ENCODE results near the gene CEACAM8. TPM values are rescaled to one million over a fixed set of nuclear protein-coding genes. Genes with fewer than 3 reads are reported as not detected.

The CEACAM8 gene
- total RNA-seq, 1 donor from 2014 or later, result not detected

GRCh38 chr19:42532891-42533290 is 61.8 kb downstream of the CEACAM8 start:
- H3K4me3 Mint-ChIP-seq (ENCODE audit: unreplicated experiment), result no peak overlapping the region
- H3K9me3 Mint-ChIP-seq (ENCODE audit: unreplicated experiment), result peaks cover 1% of the 10 kb centered on the region
- H3K9me3 ChIP-seq (ENCODE audit: insufficient read depth, low read depth, low read length), result no peaks in the 10 kb centered on the region
- no peak overlapping the region for H3K9ac ChIP-seq (ENCODE audit: low read length)
- FAIRE-seq, result no peak
- no peak overlapping the region for H3K4me2 ChIP-seq (ENCODE audit: low read length)
- no peaks in the 10 kb centered on the region for H3K27me3 ChIP-seq (ENCODE audit: insufficient read depth, low read length)
- no peak overlapping the region for H3K27ac Mint-ChIP-seq (ENCODE audit: unreplicated experiment)
- no peaks in the 10 kb centered on the region for H4K20me1 ChIP-seq (ENCODE audit: insufficient read depth, low read length)
- no peaks in the 10 kb centered on the region for H3K79me2 ChIP-seq (ENCODE audit: insufficient read depth, low read length)
- no peak overlapping the region for H3K4me3 ChIP-seq (ENCODE audit: insufficient read depth, low read depth, low read length)
- H3K36me3 ChIP-seq (ENCODE audit: insufficient read depth, low read length), result no peaks in the 10 kb centered on the region
- no peaks in the 10 kb centered on the region for H3K4me1 ChIP-seq (ENCODE audit: insufficient read depth, low read length)
- TF ChIP-seq EZH2 (IDR thresholded peaks at IDR 0.05; ENCODE audit: insufficient read depth, low read length) (no peak), CTCF (IDR thresholded peaks at IDR 0.05; ENCODE audit: insufficient read depth, low read depth, low read length) (no peak)
- peaks cover 2% of the 10 kb centered on the region for H3K36me3 Mint-ChIP-seq (ENCODE audit: low read depth, unreplicated experiment)
- no peak for DNase-seq (ENCODE audit: low read depth)
- peaks cover 5% of the 10 kb centered on the region for H3K4me1 Mint-ChIP-seq (ENCODE audit: low read depth, unreplicated experiment)
- no peak overlapping the region for H3K27ac ChIP-seq (ENCODE audit: low read depth, low read length)
- peaks cover 17% of the 10 kb centered on the region for H3K27me3 Mint-ChIP-seq (ENCODE audit: low read depth, unreplicated experiment)
- H2AFZ ChIP-seq (ENCODE audit: low read depth, low read length), result no peak overlapping the region

- H3K27ac ChIP-seq (ENCODE audit: low read depth, low read length), result no peak overlapping the region
- H3K9me3 ChIP-seq (ENCODE audit: insufficient read depth, low read depth, low read length), result no peaks in the 10 kb centered on the region
- no peak overlapping the region for H3K4me3 ChIP-seq (ENCODE audit: insufficient read depth, low read depth, low read length)
- peaks cover 5% of the 10 kb centered on the region for H3K4me1 Mint-ChIP-seq (ENCODE audit: low read depth, unreplicated experiment)
- no peaks in the 10 kb centered on the region for H3K27me3 ChIP-seq (ENCODE audit: insufficient read depth, low read length)
- H3K79me2 ChIP-seq (ENCODE audit: insufficient read depth, low read length), result no peaks in the 10 kb centered on the region
- peaks cover 2% of the 10 kb centered on the region for H3K9me3 Mint-ChIP-seq (ENCODE audit: unreplicated experiment)
- DNase-seq (ENCODE audit: low read depth), result no peak
- peaks cover 2% of the 10 kb centered on the region for H3K36me3 Mint-ChIP-seq (ENCODE audit: low read depth, unreplicated experiment)
- no peak overlapping the region for H3K27ac Mint-ChIP-seq (ENCODE audit: unreplicated experiment)
- no peak for TF ChIP-seq CTCF (IDR thresholded peaks at IDR 0.05; ENCODE audit: insufficient read depth, low read depth, low read length)
- TF ChIP-seq EZH2 (IDR thresholded peaks at IDR 0.05; ENCODE audit: insufficient read depth, low read length), result no peak
- H2AFZ ChIP-seq (ENCODE audit: low read depth, low read length), result no peak overlapping the region
- peaks cover 30% of the 10 kb centered on the region for H3K27me3 Mint-ChIP-seq (ENCODE audit: low read depth, unreplicated experiment)
- FAIRE-seq, result no peak
- H3K4me2 ChIP-seq (ENCODE audit: low read length), result no peak overlapping the region
- H3K9ac ChIP-seq (ENCODE audit: low read length), result no peak overlapping the region
- H3K4me3 Mint-ChIP-seq (ENCODE audit: unreplicated experiment), result no peak overlapping the region
- H3K36me3 ChIP-seq (ENCODE audit: insufficient read depth, low read length), result no peaks in the 10 kb centered on the region
- H4K20me1 ChIP-seq (ENCODE audit: insufficient read depth, low read length), result no peaks in the 10 kb centered on the region
- no peaks in the 10 kb centered on the region for H3K4me1 ChIP-seq (ENCODE audit: insufficient read depth, low read length)
Observed at GRCh38 chr19:42531313-42531712, 63.4 kb downstream of the CEACAM8 start.

Other genes with a start within 250 kb of the CEACAM8 start
- 0.61 and 2.5 TPM in 2 replicates for gene CNFN, start 204.6 kb downstream of the CEACAM8 start, total RNA-seq
- gene LIPE, start 167.5 kb downstream of the CEACAM8 start, total RNA-seq, result 1.3 and 2.0 TPM in 2 replicates
- gene CXCL17, start 152.0 kb downstream of the CEACAM8 start, total RNA-seq, result not detected in 2 replicates
- gene CEACAM1, start 66.4 kb downstream of the CEACAM8 start, total RNA-seq, result 1.1 and 1.7 TPM in 2 replicates
- gene PSG3, start 145.6 kb upstream of the CEACAM8 start, total RNA-seq, result 0.34 and 0.48 TPM in 2 replicates
- gene PSG8, start 170.8 kb upstream of the CEACAM8 start, total RNA-seq, result not detected in 2 replicates